OCI-LY7 (cell line): Measurements from ENCODE around the gene SLC25A3. TPM values are rescaled to one million over a fixed set of nuclear protein-coding genes. Genes with fewer than 3 reads are reported as not detected.
A peak's percentile ranks its signal among the peaks of the same experiment; 100 is the strongest.
"Not testable (repeated sequence)": the region's sequence is repeated elsewhere in the genome, so short reads cannot be mapped to it uniquely, and the experiment has no call there.

Experiments
- BruUV-seq: library from RNA; stranded (reverse); fragments of 400-500 nt; replicated peaks from 2 replicates; lab custom pipeline; 2021; lab: Mats Ljungman, UMichigan
- CTCF ChIA-PET: fragments of 300-600 bp; sonication (Branson Sonifier 250); formaldehyde crosslinking; loops from one replicate; lab custom pipeline; 2022; ENCODE audit warnings: antibody characterized with exemption; ENCODE audit not compliant: unreplicated experiment; lab: Charles Lee
- POLR2A ChIA-PET: fragments of 300-600 bp; sonication (Branson Sonifier 250); formaldehyde crosslinking; loops from one replicate; lab custom pipeline; 2022; ENCODE audit warnings: antibody characterized with exemption; lab: Charles Lee
- DNase-seq: peaks from one replicate; pipeline ENCODE4 v3.0.0-alpha.2; 2015; ENCODE audit warnings: low spot score
- H2AFZ ChIP-seq: fragments of 200-600 bp; sonication (generic), shearing (Covaris generic); 2 replicates; pipeline ENCODE4 v1.6.1; 2014; ENCODE audit warnings: mild to moderate bottlenecking, antibody characterized with exemption, low read length, moderate library complexity
- H3K27ac ChIP-seq: fragments of 200-600 bp; sonication (generic); 2 replicates; pipeline ENCODE4 v1.5.1; 2014; ENCODE audit warnings: mixed run types, low read depth, mild to moderate bottlenecking, moderate library complexity, low read length, inconsistent platforms; ENCODE audit not compliant: poor library complexity, severe bottlenecking
- H3K36me3 ChIP-seq: fragments of 200-600 bp; sonication (generic); 2 replicates; pipeline ENCODE4 v1.6.1; 2014; ENCODE audit warnings: mild to moderate bottlenecking, antibody characterized with exemption, low read length, moderate library complexity, mixed read lengths; ENCODE audit not compliant: insufficient read depth
- H3K4me1 ChIP-seq: fragments of 200-600 bp; sonication (generic); 2 replicates; pipeline ENCODE4 v1.5.1; 2014; ENCODE audit warnings: mild to moderate bottlenecking, low read length; ENCODE audit not compliant: insufficient read depth, poor library complexity, severe bottlenecking
- H3K4me2 ChIP-seq: fragments of 200-600 bp; sonication (generic); 2 replicates; pipeline ENCODE4 v1.6.1; 2014; ENCODE audit warnings: mild to moderate bottlenecking, low read length
- H3K4me3 ChIP-seq: fragments of 200-600 bp; sonication (generic); 2 replicates; pipeline ENCODE4 v1.5.1; 2014; ENCODE audit warnings: mild to moderate bottlenecking, low read depth, low read length; ENCODE audit not compliant: poor library complexity, severe bottlenecking
- H3K79me2 ChIP-seq: fragments of 200-600 bp; sonication (generic); 2 replicates; pipeline ENCODE4 v1.6.1; 2016; ENCODE audit warnings: low read depth, mild to moderate bottlenecking, low read length, moderate library complexity, mixed read lengths; ENCODE audit not compliant: insufficient read depth
- H3K9me2 ChIP-seq: fragments of 200-600 bp; sonication (generic); 2 replicates; pipeline ENCODE4 v1.6.1; 2016; ENCODE audit warnings: mild to moderate bottlenecking, low read length, mixed read lengths; ENCODE audit not compliant: insufficient read depth
- H3K9me3 ChIP-seq: fragments of 200-600 bp; sonication (generic); 2 replicates; pipeline ENCODE4 v1.6.1; 2014; ENCODE audit warnings: mild to moderate bottlenecking, mixed run types, low read length, mixed read lengths
- H4K20me1 ChIP-seq: fragments of 200-600 bp; sonication (generic); 2 replicates; pipeline ENCODE4 v1.6.1; 2014; ENCODE audit warnings: mild to moderate bottlenecking, antibody characterized with exemption, low read length, moderate library complexity, mixed read lengths; ENCODE audit not compliant: insufficient read depth
- CTCF ChIP-seq: fragments of 200-600 bp; sonication (generic); conservative IDR thresholded peaks from 2 replicates; pipeline ENCODE4 v1.5.1; 2014; ENCODE audit warnings: mild to moderate bottlenecking, antibody characterized with exemption, low read length, moderate library complexity, mixed read lengths
- EZH2phosphoT487 ChIP-seq: fragments of 200-600 bp; sonication (generic); IDR thresholded peaks from 2 replicates; pipeline ENCODE4 v1.6.1; 2018; ENCODE audit warnings: low read depth, borderline replicate concordance, mild to moderate bottlenecking, mixed run types, antibody characterized with exemption, low read length, moderate library complexity, mixed read lengths
- intact Hi-C: fragments of 100-400 bp; cut with micrococcal nuclease; formaldehyde crosslinking; loops from one replicate; pipeline ENCODE4 v1.10.0; 2022; ENCODE audit not compliant: unreplicated experiment
- total RNA-seq, 2 experiments: library from RNA; depleted of rRNA in 1 of 2; stranded (reverse); fragments of >200 nt in 1 of 2; shearing (Covaris generic) in 1 of 2; gene quantifications; 2 replicates each; pipeline ENCODE4 v1.2.3, GENCODE V29; 2014 to 2022

Gene SLC25A3
- total RNA-seq, 2 experiments from 2014 or later = 355 to 476 TPM

DNA sequence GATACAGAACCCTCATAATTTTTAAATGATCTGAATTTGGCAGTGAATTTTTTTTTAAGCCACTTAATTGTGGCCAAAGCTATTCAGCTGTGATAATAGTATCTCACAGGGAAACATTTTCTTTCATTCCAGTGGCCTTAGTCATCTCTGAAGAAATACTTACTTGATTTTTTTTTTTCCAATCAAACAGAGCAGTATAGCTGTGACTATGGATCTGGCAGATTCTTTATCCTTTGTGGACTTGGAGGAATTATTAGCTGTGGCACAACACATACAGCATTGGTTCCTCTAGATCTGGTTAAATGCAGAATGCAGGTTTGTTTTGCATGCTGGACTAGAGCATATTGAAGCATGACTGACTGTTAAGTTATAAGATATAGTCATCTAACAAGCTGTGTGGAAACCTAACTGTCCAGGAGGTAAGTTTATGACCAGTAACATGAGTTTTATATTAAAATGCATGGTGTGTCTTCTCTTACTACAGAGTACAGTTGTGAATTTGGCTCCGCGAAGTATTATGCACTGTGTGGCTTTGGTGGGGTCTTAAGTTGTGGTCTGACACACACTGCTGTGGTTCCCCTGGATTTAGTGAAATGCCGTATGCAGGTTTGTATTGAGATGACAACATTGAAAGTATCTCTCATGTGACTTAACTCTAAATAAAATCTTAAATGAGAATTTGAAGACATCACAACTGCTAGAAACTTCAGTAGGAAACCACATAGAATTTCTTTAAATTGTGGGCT lies 1.9 kb downstream of the SLC25A3 start:
- H3K4me3 ChIP-seq = peak overlapping the region; percentile 92
- peak overlapping the region; percentile 93 for H3K4me2 ChIP-seq
- no peak for DNase-seq
- H4K20me1 ChIP-seq = peaks cover 32% of the 10 kb centered on the region
- TF ChIP-seq CTCF = no peak
- TF ChIP-seq EZH2phosphoT487 = no peak
- intact Hi-C loops = no loop called here
- peaks cover 66% of the 10 kb centered on the region for H3K36me3 ChIP-seq
- no peaks in the 10 kb centered on the region for H3K9me3 ChIP-seq
- ChIA-PET CTCF (no interaction called here), POLR2A (interaction anchor here (0.5 to 5.3 kb wide), 21 partner anchors 12 to 1673 kb away, joined by 3 to 29 read pairs (median 4); partner anchors contain the start of genes APAF1 and IKBIP)
- H3K79me2 ChIP-seq = peaks cover 61% of the 10 kb centered on the region
- H3K9me2 ChIP-seq = no peaks in the 10 kb centered on the region
- no peak overlapping the region for H2AFZ ChIP-seq
- no TSS peak for BruUV-seq
- H3K27ac ChIP-seq = no peak overlapping the region
- H3K4me1 ChIP-seq = peaks cover 17% of the 10 kb centered on the region

- DNase-seq, H3K4me2 ChIP-seq, intact Hi-C loops, CTCF ChIA-PET, H3K4me3 ChIP-seq, BruUV-seq, H3K9me2 ChIP-seq, H2AFZ ChIP-seq, H3K27ac ChIP-seq, H3K9me3 ChIP-seq: not testable (repeated sequence)
- peaks cover 17% of the 10 kb centered on the region for H3K4me1 ChIP-seq
- H4K20me1 ChIP-seq = peaks cover 32% of the 10 kb centered on the region
- H3K36me3 ChIP-seq = peaks cover 85% of the 10 kb centered on the region
- POLR2A ChIA-PET = interaction anchor here (0.7 to 5.3 kb wide), 7 partner anchors 10 to 768 kb away, joined by 3 to 23 read pairs (median 4); no protein-coding TSS in a partner anchor
- peaks cover 61% of the 10 kb centered on the region for H3K79me2 ChIP-seq
Observed at GRCh38 chr12:98597313-98597712, 3.8 kb downstream of the SLC25A3 start.

- Histone ChIP-seq H3K4me2 (no peak overlapping the region), H2AFZ (no peak overlapping the region), H3K36me3 (peaks cover 82% of the 10 kb centered on the region), H3K27ac (no peak overlapping the region), H3K9me3 (no peaks in the 10 kb centered on the region), H3K4me1 (no peaks in the 10 kb centered on the region), H4K20me1 (peaks cover 4% of the 10 kb centered on the region; the same call in 1 of the 2 replicates), H3K9me2 (no peaks in the 10 kb centered on the region), H3K79me2 (peaks cover 26% of the 10 kb centered on the region), H3K4me3 (no peak overlapping the region)
- BruUV-seq = no TSS peak
- POLR2A ChIA-PET = interaction anchor here (0.7 to 3.0 kb wide), 5 partner anchors 9 to 87 kb away, joined by 3 to 13 read pairs (median 5); partner anchors contain the start of gene SLC25A3
- no peak for DNase-seq
- intact Hi-C loops = no loop called here
- CTCF ChIA-PET = no interaction called here
- TF ChIP-seq EZH2phosphoT487 = no peak
- no peak for TF ChIP-seq CTCF
Observed at GRCh38 chr12:98601924-98602323, 8.4 kb downstream of the SLC25A3 start.
